HepG2 (cell line): ENCODE data around the gene CLDN22. TPM values are rescaled to one million over a fixed set of nuclear protein-coding genes. Genes with fewer than 3 reads are reported as not detected.

Source experiments
- ATAC-seq: fragments of 200-7000 bp; cut with Tn5 transposase; 3 replicates; pipeline ENCODE4 v1.9.1; 2020; ENCODE audit warnings: mild to moderate bottlenecking, moderate library complexity
- BruUV-seq: library from RNA; stranded (reverse); fragments of 400-500 nt; replicated peaks from 2 replicates; lab custom pipeline; 2021; lab: Mats Ljungman, UMichigan
- CTCF ChIA-PET: fragments of 300-600 bp; formaldehyde crosslinking; extraction: SDS; loops from one replicate; lab custom pipeline; 2021; ENCODE audit warnings: low total read pairs, inconsistent platforms, low intra/inter-chr PET ratio; lab: Yijun Ruan, JAX
- POLR2A ChIA-PET: fragments of 350-600 bp; sonication (Branson Sonifier 250); formaldehyde crosslinking; loops from one replicate; lab custom pipeline; 2020; ENCODE audit warnings: antibody characterized with exemption, inconsistent platforms; lab: Yijun Ruan, JAX
- DNase-seq: peaks from one replicate; pipeline ENCODE4 v3.0.0-alpha.2; 2015; ENCODE audit warnings: low spot score
- FAIRE-seq: peaks from 3 replicates; lab custom pipeline; 2011; peaks lifted over from hg19 to GRCh38; lab: Jason Lieb, UNC
- H2AFZ ChIP-seq: one replicate; pipeline ENCODE4 v1.6.1; 2011; ENCODE audit warnings: low read length, inconsistent platforms
- H3K27ac ChIP-seq: fragments of 300-600 bp; 3 replicates; pipeline ENCODE4 v1.8.0; 2011; ENCODE audit warnings: mixed run types, mild to moderate bottlenecking, mixed read lengths, low read length, inconsistent platforms; ENCODE audit not compliant: insufficient read depth; ENCODE audit errors: extremely low read length
- H3K27me3 ChIP-seq, 2 experiments: fragments of 200-600 bp in 1 of 2; 2 replicates in 1 of 2; 3 replicates in 1 of 2; pipeline versions ENCODE4 v1.6.0 to v1.8.0; 2011; ENCODE audit warnings: low read length in 2 of 2, mild to moderate bottlenecking in 2 of 2, moderate library complexity in 2 of 2, inconsistent platforms in 1 of 2; ENCODE audit not compliant: insufficient read depth in 2 of 2, control insufficient read depth in 1 of 2
- H3K36me3 ChIP-seq, 2 experiments: fragments of 200-600 bp in 1 of 2; replicated peaks in 1 of 2; 2 replicates in 1 of 2; 3 replicates in 1 of 2; pipeline versions ENCODE4 v1.5.1 to v1.8.0; 2011; ENCODE audit warnings: low read length in 2 of 2, inconsistent platforms in 1 of 2; ENCODE audit not compliant: insufficient read depth in 2 of 2, control insufficient read depth in 1 of 2
- H3K4me1 ChIP-seq: 2 replicates; pipeline ENCODE4 v1.5.1; 2012; ENCODE audit warnings: low read length, inconsistent platforms; ENCODE audit not compliant: insufficient read depth
- H3K4me2 ChIP-seq: 2 replicates; pipeline ENCODE4 v1.6.0; 2011; ENCODE audit warnings: low read depth, low read length, inconsistent platforms
- H3K4me3 ChIP-seq, 3 experiments: fragments of 200-600 bp in 1 of 3; sonication (generic), shearing (Covaris generic) in 1 of 3; replicated peaks in 1 of 3; 2 replicates each; pipeline ENCODE4 v1.5.1; 2011 to 2016; ENCODE audit warnings: low read length in 3 of 3, inconsistent platforms in 2 of 3, low read depth in 2 of 3, mild to moderate bottlenecking in 2 of 3, control low read depth in 1 of 3, mixed read lengths in 1 of 3; ENCODE audit not compliant: insufficient read depth in 1 of 3
- H3K79me2 ChIP-seq: one replicate; pipeline ENCODE4 v1.6.1; 2011; ENCODE audit warnings: low read length, inconsistent platforms; ENCODE audit not compliant: insufficient read depth
- H3K9ac ChIP-seq: 2 replicates; pipeline ENCODE4 v1.6.0; 2011; ENCODE audit warnings: mild to moderate bottlenecking, low read depth, low read length, inconsistent platforms; ENCODE audit not compliant: insufficient read depth
- H3K9me3 ChIP-seq: 2 replicates; pipeline ENCODE4 v1.5.1; 2012; ENCODE audit warnings: mild to moderate bottlenecking, low read length
- H4K20me1 ChIP-seq: 2 replicates; pipeline ENCODE4 v1.6.0; 2011; ENCODE audit warnings: inconsistent platforms, mild to moderate bottlenecking, low read length, moderate library complexity; ENCODE audit not compliant: insufficient read depth
- BCL3 ChIP-seq: sonication (generic); formaldehyde crosslinking; IDR thresholded peaks from 2 replicates; pipeline ENCODE4 v1.5.1; 2020; ENCODE audit warnings: mild to moderate bottlenecking, missing genetic modification reagents, moderate library complexity
- FOSL1 ChIP-seq: sonication (generic); formaldehyde crosslinking; IDR thresholded peaks from 2 replicates; pipeline ENCODE4 v1.9.0; 2021; ENCODE audit warnings: missing genetic modification reagents, borderline replicate concordance
- HDAC2 ChIP-seq: sonication (generic); formaldehyde crosslinking; IDR thresholded peaks from 2 replicates; pipeline ENCODE4 v1.4.0; 2020; ENCODE audit warnings: missing genetic modification reagents
- IKZF4 ChIP-seq: sonication (generic); formaldehyde crosslinking; IDR thresholded peaks from 2 replicates; pipeline ENCODE4 v1.5.1; 2020; ENCODE audit warnings: borderline replicate concordance, mild to moderate bottlenecking, low read depth, missing genetic modification reagents; ENCODE audit errors: not compliant biosample characterization
- RBM22 ChIP-seq: fragments of 200-400 bp; formaldehyde crosslinking; optimal IDR thresholded peaks from 2 replicates; pipeline ENCODE3; 2017; ENCODE audit warnings: mild to moderate bottlenecking, low read length, moderate library complexity
- XBP1 ChIP-seq: sonication (generic); formaldehyde crosslinking; IDR thresholded peaks from 2 replicates; pipeline ENCODE4 v1.5.0; 2020; ENCODE audit warnings: missing genetic modification reagents
- ZFP1 ChIP-seq: IDR thresholded peaks from 2 replicates; pipeline ENCODE4 v1.6.1; 2016
- ZNF572 ChIP-seq: sonication (generic); formaldehyde crosslinking; IDR thresholded peaks from 2 replicates; pipeline ENCODE4 v1.5.1; 2020; ENCODE audit warnings: mild to moderate bottlenecking, missing genetic modification reagents
- ZSCAN5A ChIP-seq: sonication (generic); formaldehyde crosslinking; IDR thresholded peaks from 2 replicates; pipeline ENCODE4 v1.8.0; 2022; ENCODE audit warnings: mild to moderate bottlenecking, missing genetic modification reagents, borderline replicate concordance
- WGBS: methylation state at CpG from one replicate; pipeline ENCODE4 v1.1.6; 2017; ENCODE audit warnings: low lambda C conversion rate; 5-methylcytosine and 5-hydroxymethylcytosine counted together
- in situ Hi-C: cut with HindIII; loops from 2 replicates; pipeline ENCODE4 v1.10.0; 2017; ENCODE audit warnings: low pct_unique_long_range_greater_than_20kb; ENCODE audit not compliant: extremely low pct_ligation_motif_present
- intact Hi-C: fragments of 100-400 bp; cut with micrococcal nuclease; formaldehyde crosslinking; loops from one replicate; pipeline ENCODE4 v1.10.0; 2022; ENCODE audit not compliant: unreplicated experiment
- polyA plus RNA-seq, 8 experiments: library from polyadenylated mRNA; depleted of rRNA in 3 of 8; stranded (reverse) in 7 of 8; unstranded in 1 of 8; fragments of >200 nt; fragmentation: Illumina TruSeq in 4 of 8; extraction: Trizol in 4 of 8; gene quantifications; 2 replicates each; pipeline versions ENCODE4 v1.2.1 to v1.2.3, GENCODE V29; 2011 to 2016; ENCODE audit warnings: low read depth in 4 of 8, missing spikeins in 1 of 8, mixed read lengths in 1 of 8; ENCODE audit not compliant: insufficient read depth in 1 of 8
- total RNA-seq, 5 experiments: library from RNA; depleted of rRNA; stranded (reverse); fragments of >200 nt; fragmentation: Illumina TruSeq; extraction: Trizol; gene quantifications; 2 replicates each; pipeline ENCODE4 v1.2.3, GENCODE V29; 2016; ENCODE audit warnings: low read depth in 1 of 5
- TF ChIP-seq, protein P1 (sequence below): sonication (generic); formaldehyde crosslinking; IDR thresholded peaks from 2 replicates; pipeline ENCODE4 v1.9.0; 2022; ENCODE audit warnings: low read depth, missing genetic modification reagents

CLDN22 gene
- total and polyA plus RNA-seq, 2 of the 13 experiments (the other 11 are each of a cell fraction or from before 2014, with no cell fraction given) = 0.07 TPM; not detected in 1

DNA sequence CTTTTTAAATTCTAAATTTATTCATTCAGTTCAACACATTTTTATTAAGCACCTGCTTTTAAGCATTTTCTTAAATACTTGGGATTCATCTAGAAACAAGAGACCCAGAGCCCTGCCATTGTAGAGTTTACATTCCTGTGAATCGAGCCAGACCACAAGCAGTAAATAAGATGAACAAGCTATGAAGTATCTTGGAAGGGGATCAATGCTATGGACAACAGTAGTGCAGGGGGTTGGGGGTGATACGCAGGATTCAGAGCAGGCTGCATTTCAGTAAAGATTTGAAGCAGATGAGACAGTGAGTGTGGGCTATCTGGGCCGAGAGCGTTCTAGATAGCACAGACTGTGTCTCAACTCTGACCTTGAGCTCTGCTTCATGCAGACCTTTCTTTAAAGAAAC is 35.1 kb downstream of the CLDN22 start (continued):
- TF ChIP-seq, protein P1, sequence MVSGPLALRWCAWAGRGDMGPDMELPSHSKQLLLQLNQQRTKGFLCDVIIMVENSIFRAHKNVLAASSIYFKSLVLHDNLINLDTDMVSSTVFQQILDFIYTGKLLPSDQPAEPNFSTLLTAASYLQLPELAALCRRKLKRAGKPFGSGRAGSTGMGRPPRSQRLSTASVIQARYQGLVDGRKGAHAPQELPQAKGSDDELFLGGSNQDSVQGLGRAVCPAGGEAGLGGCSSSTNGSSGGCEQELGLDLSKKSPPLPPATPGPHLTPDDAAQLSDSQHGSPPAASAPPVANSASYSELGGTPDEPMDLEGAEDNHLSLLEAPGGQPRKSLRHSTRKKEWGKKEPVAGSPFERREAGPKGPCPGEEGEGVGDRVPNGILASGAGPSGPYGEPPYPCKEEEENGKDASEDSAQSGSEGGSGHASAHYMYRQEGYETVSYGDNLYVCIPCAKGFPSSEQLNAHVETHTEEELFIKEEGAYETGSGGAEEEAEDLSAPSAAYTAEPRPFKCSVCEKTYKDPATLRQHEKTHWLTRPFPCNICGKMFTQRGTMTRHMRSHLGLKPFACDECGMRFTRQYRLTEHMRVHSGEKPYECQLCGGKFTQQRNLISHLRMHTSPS (CRISPR knock-in tag) = no peak
- TF ChIP-seq FOSL1 (CRISPR knock-in tag) = no peak
- no peak for TF ChIP-seq HDAC2 (CRISPR knock-in tag)
- TF ChIP-seq XBP1 (CRISPR knock-in tag) = no peak
- TF ChIP-seq BCL3 (CRISPR knock-in tag) = no peak
- TF ChIP-seq ZSCAN5A (CRISPR knock-in tag) = no peak
- no peak for TF ChIP-seq ZNF572 (CRISPR knock-in tag)
- TF ChIP-seq ZFP1 (CRISPR knock-in tag) = no peak

DNA sequence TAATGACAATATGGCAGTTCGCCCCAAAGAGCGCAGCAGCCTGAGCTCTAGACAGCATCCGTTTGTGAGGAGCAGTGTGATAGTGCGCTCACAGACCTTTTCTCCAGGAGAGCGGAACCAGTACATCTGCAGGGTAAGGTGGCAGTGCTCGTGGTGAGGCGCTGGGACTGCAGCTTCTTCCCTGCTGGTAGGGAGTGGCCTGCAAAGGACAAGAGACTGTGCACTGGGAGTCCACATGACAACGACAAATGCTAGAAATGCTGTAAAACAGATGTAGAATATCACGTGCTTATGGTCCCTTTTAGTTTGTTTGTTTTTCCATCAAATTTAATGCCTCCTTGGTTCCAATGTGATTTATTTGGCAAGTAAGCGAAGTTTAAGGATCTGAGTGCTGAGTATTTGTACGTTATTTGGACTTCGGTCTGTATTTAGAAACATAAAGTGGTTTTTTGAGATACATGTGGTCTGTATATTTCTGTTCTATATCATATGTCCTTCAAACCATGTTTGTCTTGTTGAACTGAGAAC is 35.8 kb downstream of the CLDN22 start:
- no peak for ATAC-seq
- no peaks in the 10 kb centered on the region for H3K27me3 ChIP-seq
- WGBS = 97% methylated on average over 12 of the region's 12 CpGs
- no peaks in the 10 kb centered on the region for H3K9me3 ChIP-seq
- no peak for TF ChIP-seq IKZF4 (CRISPR knock-in tag)
- peak; percentile 63 for TF ChIP-seq RBM22
- H3K36me3 ChIP-seq = peaks cover 22 to 89% of the 10 kb centered on the region in 2 experiments
- no peak overlapping the region for H3K4me2 ChIP-seq
- no peak for FAIRE-seq
- BruUV-seq = no TSS peak
- H3K79me2 ChIP-seq = no peaks in the 10 kb centered on the region
- CTCF ChIA-PET = no interaction called here
- no peaks in the 10 kb centered on the region for H3K4me1 ChIP-seq
- POLR2A ChIA-PET = no interaction called here
- no peak overlapping the region for H2AFZ ChIP-seq
- H3K27ac ChIP-seq = no peak overlapping the region
- intact Hi-C loops = loop anchor here (5.0 kb wide), 1 partner anchor 108 kb away; no protein-coding TSS in a partner anchor
- H3K9ac ChIP-seq = no peak overlapping the region
- in situ Hi-C loops = no loop called here
- H3K4me3 ChIP-seq = no peak overlapping the region
- no peaks in the 10 kb centered on the region for H4K20me1 ChIP-seq
- no peak for DNase-seq
